Caco-2 (cell line): Measurements from ENCODE around the gene MRM3. TPM values are rescaled to one million over a fixed set of nuclear protein-coding genes. Genes with fewer than 3 reads are reported as not detected.

Source experiments
- BruUV-seq: library from RNA; stranded (reverse); fragments of 400-500 nt; replicated peaks from 2 replicates; lab custom pipeline; 2021; lab: Mats Ljungman, UMichigan
- CTCF ChIA-PET: fragments of 300-600 bp; sonication (Branson Sonifier 250); formaldehyde crosslinking; loops from one replicate; lab custom pipeline; 2022; ENCODE audit warnings: antibody characterized with exemption; lab: Charles Lee
- POLR2A ChIA-PET: fragments of 300-600 bp; sonication (Branson Sonifier 250); formaldehyde crosslinking; loops from one replicate; lab custom pipeline; 2022; ENCODE audit warnings: antibody characterized with exemption; lab: Charles Lee
- DNase-seq, 2 experiments: peaks; one replicate each; pipeline versions ENCODE4 v3.0.0 to v3.0.0-alpha.2; 2020 to 2022
- H3K27me3 ChIP-seq: replicated peaks from 2 replicates; pipeline ENCODE4 v1.6.0; 2011; ENCODE audit warnings: low read length; ENCODE audit not compliant: control insufficient read depth, insufficient read depth
- H3K36me3 ChIP-seq: 2 replicates; pipeline ENCODE4 v1.5.1; 2011; ENCODE audit warnings: low read length; ENCODE audit not compliant: control insufficient read depth, insufficient read depth
- H3K4me1 ChIP-seq: fragments of 250-450 bp; sonication (Bioruptor Pico); 2 replicates; pipeline ENCODE4 v1.5.1; 2020; ENCODE audit warnings: mild to moderate bottlenecking
- H3K4me3 ChIP-seq: 2 replicates; pipeline ENCODE4 v1.5.1; 2011; ENCODE audit warnings: low read depth, mild to moderate bottlenecking, control low read depth, low read length
- H3K9me3 ChIP-seq: fragments of 250-450 bp; sonication (Bioruptor Pico); 2 replicates; pipeline ENCODE4 v1.5.1; 2020; ENCODE audit warnings: mild to moderate bottlenecking, moderate library complexity
- H3K27ac Mint-ChIP-seq: one replicate; pipeline ENCODE4 v1.8.0; 2022; ENCODE audit warnings: mixed read lengths; ENCODE audit not compliant: unreplicated experiment
- H3K27me3 Mint-ChIP-seq: one replicate; pipeline ENCODE4 v1.8.0; 2022; ENCODE audit warnings: mixed read lengths; ENCODE audit not compliant: insufficient read depth, unreplicated experiment
- H3K36me3 Mint-ChIP-seq: one replicate; pipeline ENCODE4 v1.8.0; 2022; ENCODE audit warnings: mild to moderate bottlenecking, mixed read lengths; ENCODE audit not compliant: insufficient read depth, unreplicated experiment
- H3K4me1 Mint-ChIP-seq: one replicate; pipeline ENCODE4 v1.8.0; 2022; ENCODE audit warnings: low read depth, mixed read lengths; ENCODE audit not compliant: unreplicated experiment
- H3K4me3 Mint-ChIP-seq: one replicate; pipeline ENCODE4 v1.8.0; 2022; ENCODE audit warnings: mild to moderate bottlenecking, moderate library complexity, mixed read lengths; ENCODE audit not compliant: unreplicated experiment
- H3K9me3 Mint-ChIP-seq: one replicate; pipeline ENCODE4 v1.8.0; 2022; ENCODE audit warnings: mixed read lengths; ENCODE audit not compliant: unreplicated experiment
- intact Hi-C: fragments of 100-400 bp; cut with micrococcal nuclease; formaldehyde crosslinking; loops from one replicate; pipeline ENCODE4 v1.10.0; 2022; ENCODE audit not compliant: unreplicated experiment
- total RNA-seq: library from RNA; stranded (reverse); gene quantifications from 2 replicates; pipeline ENCODE4 v1.2.3, GENCODE V29; 2022
- TF ChIP-seq, protein P1 (sequence below), 2 experiments: fragments of 200-600 bp in 1 of 2; IDR thresholded peaks; 1 replicate in 1 of 2; 2 replicates in 1 of 2; pipeline versions ENCODE4 v1.5.1 to v1.8.0; 2011 to 2022; ENCODE audit warnings: antibody characterized with exemption in 1 of 2, control low read depth in 1 of 2, inconsistent platforms in 1 of 2, low read depth in 1 of 2, low read length in 1 of 2, mild to moderate bottlenecking in 1 of 2, moderate library complexity in 1 of 2; ENCODE audit not compliant: insufficient read depth in 1 of 2, severe bottlenecking in 1 of 2, unreplicated experiment in 1 of 2

The MRM3 gene
- total RNA-seq, 1 experiment from 2014 or later: 14.1 TPM

DNA sequence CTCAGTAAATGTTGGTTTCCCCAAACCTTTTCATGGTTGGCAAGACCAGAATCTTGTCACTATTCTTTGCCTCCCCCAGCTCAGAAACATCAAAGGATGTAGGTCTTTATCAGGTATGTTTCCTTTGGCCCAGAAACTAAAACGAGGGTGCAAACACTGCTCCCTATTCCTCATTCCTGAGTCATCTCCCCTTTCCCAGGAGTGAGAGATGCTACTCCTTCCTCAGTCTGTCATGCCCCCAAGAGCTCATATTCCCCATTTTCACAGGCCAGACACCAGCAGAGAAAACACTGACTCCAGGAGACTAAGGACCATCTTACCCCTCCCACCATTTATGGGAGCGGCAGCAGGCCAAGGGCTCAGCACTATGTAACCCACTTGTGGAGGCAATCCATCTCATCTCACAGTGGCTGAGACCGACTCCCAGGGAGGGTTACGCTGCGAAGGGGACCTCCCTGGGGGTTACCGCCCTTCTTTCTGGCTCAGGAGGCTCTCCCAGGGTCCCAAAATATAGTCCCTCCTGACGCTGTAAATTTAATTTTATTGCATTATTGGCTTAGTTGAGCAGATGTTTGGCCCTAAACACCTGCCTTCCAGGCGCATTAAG lies 31.6 kb upstream of the MRM3 start:
- H3K36me3 Mint-ChIP-seq: peaks cover 18% of the 10 kb centered on the region
- peaks cover 8% of the 10 kb centered on the region for H3K4me1 Mint-ChIP-seq
- H3K4me3 ChIP-seq: peak overlapping the region; percentile 75
- DNase-seq: no peak
- peak overlapping the region; percentile 90 for H3K4me3 Mint-ChIP-seq
- intact Hi-C loops: no loop called here
- no peaks in the 10 kb centered on the region for H3K9me3 Mint-ChIP-seq
- POLR2A ChIA-PET: no interaction called here
- no peaks in the 10 kb centered on the region for H3K27me3 ChIP-seq
- H3K27ac Mint-ChIP-seq: peak overlapping the region; percentile 89
- TF ChIP-seq, protein P1, sequence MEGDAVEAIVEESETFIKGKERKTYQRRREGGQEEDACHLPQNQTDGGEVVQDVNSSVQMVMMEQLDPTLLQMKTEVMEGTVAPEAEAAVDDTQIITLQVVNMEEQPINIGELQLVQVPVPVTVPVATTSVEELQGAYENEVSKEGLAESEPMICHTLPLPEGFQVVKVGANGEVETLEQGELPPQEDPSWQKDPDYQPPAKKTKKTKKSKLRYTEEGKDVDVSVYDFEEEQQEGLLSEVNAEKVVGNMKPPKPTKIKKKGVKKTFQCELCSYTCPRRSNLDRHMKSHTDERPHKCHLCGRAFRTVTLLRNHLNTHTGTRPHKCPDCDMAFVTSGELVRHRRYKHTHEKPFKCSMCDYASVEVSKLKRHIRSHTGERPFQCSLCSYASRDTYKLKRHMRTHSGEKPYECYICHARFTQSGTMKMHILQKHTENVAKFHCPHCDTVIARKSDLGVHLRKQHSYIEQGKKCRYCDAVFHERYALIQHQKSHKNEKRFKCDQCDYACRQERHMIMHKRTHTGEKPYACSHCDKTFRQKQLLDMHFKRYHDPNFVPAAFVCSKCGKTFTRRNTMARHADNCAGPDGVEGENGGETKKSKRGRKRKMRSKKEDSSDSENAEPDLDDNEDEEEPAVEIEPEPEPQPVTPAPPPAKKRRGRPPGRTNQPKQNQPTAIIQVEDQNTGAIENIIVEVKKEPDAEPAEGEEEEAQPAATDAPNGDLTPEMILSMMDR (IDR thresholded peaks at IDR 0.05; ENCODE audit: insufficient read depth in 1 of 2, low read depth in 1 of 2, low read length in 1 of 2, severe bottlenecking in 1 of 2, unreplicated experiment in 1 of 2): no peak
- no peaks in the 10 kb centered on the region; the same call in 1 of the 2 replicates for H3K36me3 ChIP-seq
- CTCF ChIA-PET: no interaction called here
- no peaks in the 10 kb centered on the region for H3K9me3 ChIP-seq
- H3K4me1 ChIP-seq: no peaks in the 10 kb centered on the region
- H3K27me3 Mint-ChIP-seq: no peaks in the 10 kb centered on the region
- no TSS peak for BruUV-seq

DNA sequence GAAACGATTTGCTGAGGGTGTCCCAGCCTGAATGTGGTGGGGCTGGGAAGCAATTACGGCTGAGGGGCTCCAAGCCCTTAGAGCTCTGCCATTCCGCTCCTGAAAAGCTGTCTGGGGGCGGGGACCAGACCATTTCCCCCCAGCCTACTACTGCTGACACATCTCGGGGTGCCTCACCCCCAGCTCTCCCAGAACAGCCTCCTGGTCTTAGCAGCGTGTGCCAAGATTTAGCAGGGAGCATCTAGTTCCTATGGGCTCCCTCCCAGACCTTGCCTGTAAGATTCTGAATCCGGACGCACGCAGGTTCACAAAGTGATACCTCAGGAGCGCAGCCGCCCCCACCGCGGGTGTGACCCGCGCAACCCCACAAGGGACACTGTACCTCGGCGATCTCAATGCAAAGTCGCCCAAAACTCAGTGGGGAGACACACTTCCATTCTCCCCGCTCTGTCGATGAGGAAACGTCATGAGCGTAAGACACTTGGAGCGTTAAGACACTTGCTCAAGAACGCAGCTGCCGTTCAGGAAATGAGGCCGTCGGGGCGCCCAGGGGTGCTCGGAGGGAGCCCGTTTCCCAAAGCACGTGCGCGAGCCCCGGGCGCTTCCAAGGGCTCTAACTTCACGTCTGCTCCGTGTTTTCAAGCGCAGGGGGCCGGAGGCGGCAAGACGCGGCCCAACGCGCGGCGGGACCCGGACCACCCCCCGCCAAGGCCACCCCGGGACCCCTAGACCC lies 30.7 kb upstream of the MRM3 start:
- Histone ChIP-seq H3K9me3 (no peaks in the 10 kb centered on the region), H3K4me3 (peak overlapping the region; percentile 75), H3K36me3 (no peaks in the 10 kb centered on the region; the same call in 1 of the 2 replicates), H3K4me1 (no peaks in the 10 kb centered on the region), H3K27me3 (no peaks in the 10 kb centered on the region)
- H3K4me1 Mint-ChIP-seq: peaks cover 15% of the 10 kb centered on the region
- H3K36me3 Mint-ChIP-seq: peaks cover 24% of the 10 kb centered on the region
- intact Hi-C loops: no loop called here
- TF ChIP-seq, protein P1 (IDR thresholded peaks at IDR 0.05; ENCODE audit: insufficient read depth in 1 of 2, low read depth in 1 of 2, low read length in 1 of 2, severe bottlenecking in 1 of 2, unreplicated experiment in 1 of 2): no peak
- H3K4me3 Mint-ChIP-seq: peak overlapping the region; percentile 90
- BruUV-seq: TSS peak; percentile 40
- CTCF ChIA-PET: no interaction called here
- peak overlapping the region; percentile 89 for H3K27ac Mint-ChIP-seq
- peak in 1 of 2 experiments; percentile 28 for DNase-seq
- POLR2A ChIA-PET: no interaction called here
- no peaks in the 10 kb centered on the region for H3K9me3 Mint-ChIP-seq
- H3K27me3 Mint-ChIP-seq: no peaks in the 10 kb centered on the region

DNA sequence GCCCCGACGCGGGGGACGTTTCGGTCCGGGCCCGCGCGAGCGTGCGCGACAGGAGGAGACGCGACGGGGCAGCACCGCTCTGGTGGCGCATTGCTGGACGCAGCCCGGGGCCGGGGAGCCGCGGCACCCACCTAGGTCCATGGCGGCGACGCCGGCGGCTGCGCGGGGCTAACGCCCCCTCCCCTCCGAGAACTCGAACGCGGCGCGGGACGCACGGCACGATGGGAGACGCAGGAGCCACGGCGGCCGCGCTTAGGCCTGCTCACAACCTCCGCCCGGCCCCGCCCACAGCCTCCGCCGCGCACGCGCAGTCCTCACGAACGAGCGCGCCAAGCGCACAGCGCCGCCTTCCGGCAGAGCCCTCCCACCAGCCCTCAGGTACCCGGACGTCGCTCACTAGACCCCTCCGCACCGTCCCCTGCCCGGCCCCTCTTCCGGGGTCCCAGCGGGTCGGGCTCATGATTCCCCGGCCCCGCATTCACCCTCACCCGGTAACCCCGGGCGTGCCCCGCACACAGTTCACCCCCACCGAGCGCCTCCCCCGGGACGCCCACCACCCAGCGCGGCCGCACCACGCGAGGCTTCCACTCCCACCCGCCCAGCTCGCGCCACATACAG lies 30.0 kb upstream of the MRM3 start, which contains the start of gene GEMIN4:
GEMIN4 (minus strand) TSS at position 263 of the 618 bp plus-strand sequence; CDS start at position 141, 122 bp downstream.
- Mint-ChIP-seq H3K27me3 (no peaks in the 10 kb centered on the region), H3K36me3 (peaks cover 26% of the 10 kb centered on the region), H3K4me1 (peaks cover 15% of the 10 kb centered on the region), H3K9me3 (no peaks in the 10 kb centered on the region), H3K27ac (peak within 1 kb of the TSS; percentile 89), H3K4me3 (peak within 1 kb of the TSS; percentile 90)
- TF ChIP-seq, protein P1 (IDR thresholded peaks at IDR 0.05; ENCODE audit: insufficient read depth in 1 of 2, low read depth in 1 of 2, low read length in 1 of 2, severe bottlenecking in 1 of 2, unreplicated experiment in 1 of 2): peak; percentile 75
- H3K4me3 ChIP-seq: peak within 1 kb of the TSS; percentile 75
- no peaks in the 10 kb centered on the region for H3K27me3 ChIP-seq
- no TSS peak for BruUV-seq
- intact Hi-C loops: no loop called here
- H3K4me1 ChIP-seq: no peaks in the 10 kb centered on the region
- H3K36me3 ChIP-seq: no peaks in the 10 kb centered on the region
- H3K9me3 ChIP-seq: no peaks in the 10 kb centered on the region
- peak; percentile 84 to 92 for DNase-seq
- POLR2A ChIA-PET: interaction anchor here (1.1 kb wide), 1 partner anchor 30 kb away, joined by 3 read pairs; the partner anchor contains the start of gene GLOD4
- CTCF ChIA-PET: interaction anchor here (0.6 to 1.2 kb wide), 6 partner anchors 8 to 573 kb away, joined by 3 to 7 read pairs (median 4); no protein-coding TSS in a partner anchor
